ENCODE results near the gene KXD1. TPM values are rescaled to one million over a fixed set of nuclear protein-coding genes. Genes with fewer than 3 reads are reported as not detected.
A peak's percentile ranks its signal among the peaks of the same experiment; 100 is the strongest.
"Not testable (repeated sequence)": the region's sequence is repeated elsewhere in the genome, so short reads cannot be mapped to it uniquely, and the experiment has no call there.

Gene KXD1
- total and polyA plus RNA-seq, 4 experiments from 2014 or later, result 88.8 to 95.6 (median 94.8) TPM

DNA sequence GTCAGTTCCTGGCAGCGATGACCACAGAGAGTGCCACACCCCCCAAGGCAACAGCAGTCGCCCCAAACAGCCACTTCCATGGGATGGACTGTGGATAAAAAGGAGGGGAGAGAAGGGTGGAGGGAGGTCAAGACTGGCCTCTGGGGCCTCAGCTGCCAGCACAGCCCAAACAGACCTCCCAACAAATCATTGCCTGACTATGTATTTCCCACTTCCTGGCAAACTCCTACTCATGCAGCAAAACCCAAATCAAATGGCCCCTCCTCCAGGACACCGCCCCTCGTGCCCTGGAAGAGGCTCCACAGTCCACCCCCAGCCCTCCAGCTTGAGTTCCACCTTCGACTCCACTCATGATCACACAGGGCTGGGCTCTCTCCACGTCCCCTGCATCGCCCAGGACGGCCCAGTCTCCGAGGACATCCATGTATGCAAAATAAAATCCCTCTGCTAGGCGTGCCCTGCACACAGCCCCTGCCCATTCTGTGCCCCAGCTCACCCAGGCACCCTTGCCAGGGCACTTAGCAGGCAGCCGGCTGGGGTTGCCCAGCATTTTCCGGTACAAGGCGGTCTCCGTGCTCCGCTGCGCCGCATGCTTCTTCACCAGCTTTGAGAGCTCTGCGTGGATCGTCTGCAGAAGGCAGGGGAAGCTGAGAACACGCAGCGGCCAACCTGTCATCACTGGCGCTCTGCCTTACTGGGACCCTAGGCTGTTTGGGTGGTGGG, 25.3 kb upstream of the KXD1 start:
- Mint-ChIP-seq H3K9me3 (peaks cover 0 to 1% (median 0%) of the 10 kb centered on the region in 8 donors), H3K4me3 (no peak overlapping the region), H3K4me1 (peaks cover 0 to 5% (median 1%) of the 10 kb centered on the region in 4 donors), H3K36me3 (peaks cover 16 to 26% of the 10 kb centered on the region in 2 donors), H3K27me3 (no peaks in the 10 kb centered on the region), H3K27ac (no peak overlapping the region)
- Histone ChIP-seq H3K36me3 (ENCODE audit: insufficient read depth, low read length) (peaks cover 26% of the 10 kb centered on the region), H3K27ac (ENCODE audit: low read depth, low read length) (no peak overlapping the region), H3K9me3 (ENCODE audit: control insufficient read depth in 1 of 2, low read length in 2 of 2) (no peaks in the 10 kb centered on the region), H3K4me3 (ENCODE audit: low read length in 2 of 2) (no peak overlapping the region), H3K27me3 (ENCODE audit: insufficient read depth, low read length) (no peaks in the 10 kb centered on the region), H3K4me1 (ENCODE audit: insufficient read depth, low read length) (no peaks in the 10 kb centered on the region)
- ChIA-PET CTCF (ENCODE audit: partially characterized antibody) (interaction anchor here (1.1 kb wide), 1 partner anchor 13 kb away, joined by 3 read pairs; no protein-coding TSS in a partner anchor), POLR2A (ENCODE audit: partially characterized antibody) (interaction anchor here (1.3 to 1.8 kb wide), 2 partner anchors 10 to 12 kb away, joined by 3 to 4 read pairs; no protein-coding TSS in a partner anchor)
- intact Hi-C loops (cut with micrococcal nuclease), result no loop called here
- no peak for DNase-seq

DNA sequence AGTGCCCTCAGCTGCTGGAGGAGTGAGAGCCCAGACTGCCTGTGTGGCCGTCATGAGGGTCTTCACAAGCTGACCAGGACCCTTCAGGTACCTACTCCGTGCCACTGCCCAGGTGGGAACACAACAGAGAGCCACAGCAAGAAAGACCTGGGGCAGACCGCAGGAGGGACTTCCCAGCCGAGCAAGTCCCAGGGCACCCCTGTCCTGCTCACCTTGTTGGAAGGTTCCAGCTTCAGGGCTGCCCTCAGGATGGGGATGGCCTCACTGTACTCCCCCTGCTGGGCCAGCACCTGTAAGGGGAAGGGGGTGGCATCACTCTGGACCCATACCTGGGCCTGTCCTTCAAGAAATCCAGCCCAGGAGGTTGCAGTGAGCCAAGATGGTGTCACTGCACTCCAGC, 24.6 kb upstream of the KXD1 start:
- H3K4me1 Mint-ChIP-seq, result peaks cover 0 to 5% (median 1%) of the 10 kb centered on the region in 4 donors
- no peak for DNase-seq
- H3K36me3 ChIP-seq (ENCODE audit: insufficient read depth, low read length), result peaks cover 33% of the 10 kb centered on the region
- H3K9me3 ChIP-seq (ENCODE audit: control insufficient read depth in 1 of 2, low read length in 2 of 2), result no peaks in the 10 kb centered on the region
- H3K27me3 Mint-ChIP-seq, result no peaks in the 10 kb centered on the region
- no peak overlapping the region for H3K4me3 Mint-ChIP-seq
- peaks cover 19 to 31% of the 10 kb centered on the region in 2 donors for H3K36me3 Mint-ChIP-seq
- no peak overlapping the region for H3K27ac ChIP-seq (ENCODE audit: low read depth, low read length)
- ChIA-PET POLR2A (ENCODE audit: partially characterized antibody) (interaction anchor here (0.9 to 1.8 kb wide), 2 partner anchors 11 to 55 kb away, joined by 3 to 4 read pairs; partner anchors contain the start of gene REX1BD), CTCF (ENCODE audit: partially characterized antibody) (interaction anchor here (1.1 kb wide), 1 partner anchor 13 kb away, joined by 3 read pairs; no protein-coding TSS in a partner anchor)
- H3K4me3 ChIP-seq (ENCODE audit: low read length in 2 of 2), result no peak overlapping the region
- no peak overlapping the region for H3K27ac Mint-ChIP-seq
- H3K9me3 Mint-ChIP-seq, result peaks cover 0 to 1% (median 0%) of the 10 kb centered on the region in 8 donors
- no peaks in the 10 kb centered on the region for H3K27me3 ChIP-seq (ENCODE audit: insufficient read depth, low read length)
- no peaks in the 10 kb centered on the region for H3K4me1 ChIP-seq (ENCODE audit: insufficient read depth, low read length)
- intact Hi-C loops (cut with micrococcal nuclease), result no loop called here

DNA sequence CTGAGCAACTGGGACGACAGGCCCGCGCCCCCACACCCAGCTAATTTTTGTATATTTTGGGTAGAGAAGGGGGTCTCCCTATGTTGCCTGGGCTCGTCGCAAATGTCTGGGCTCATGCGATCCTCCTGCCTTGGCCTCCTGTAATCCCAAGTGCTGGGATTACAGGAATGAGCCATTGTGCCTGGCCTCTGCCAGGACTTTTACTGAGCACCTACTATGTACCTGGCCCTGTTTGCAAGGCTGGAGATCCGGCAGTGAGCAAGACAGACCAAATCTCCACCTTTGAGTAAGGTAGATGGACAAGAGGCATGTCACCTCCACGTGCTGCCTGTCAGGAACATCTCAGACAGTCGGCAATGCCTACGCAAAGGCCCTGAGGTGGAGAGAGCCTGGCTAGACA, 21.2 kb upstream of the KXD1 start:
- ChIA-PET POLR2A (ENCODE audit: partially characterized antibody) (no interaction called here), CTCF (ENCODE audit: partially characterized antibody) (interaction anchor here (3.1 kb wide), 1 partner anchor 16 kb away, joined by 8 read pairs; no protein-coding TSS in a partner anchor)
- H3K27me3 Mint-ChIP-seq, result no peaks in the 10 kb centered on the region
- H3K36me3 Mint-ChIP-seq, result peaks cover 16 to 40% of the 10 kb centered on the region in 2 donors
- intact Hi-C loops (cut with micrococcal nuclease), result no loop called here
- H3K27me3 ChIP-seq (ENCODE audit: insufficient read depth, low read length), result no peaks in the 10 kb centered on the region
- H3K9me3 Mint-ChIP-seq, result peaks cover 0 to 1% (median 0%) of the 10 kb centered on the region in 8 donors
- H3K27ac ChIP-seq (ENCODE audit: low read depth, low read length), result no peak overlapping the region
- DNase-seq, result no peak
- peaks cover 4 to 12% (median 6%) of the 10 kb centered on the region in 4 donors for H3K4me1 Mint-ChIP-seq
- no peaks in the 10 kb centered on the region for H3K9me3 ChIP-seq (ENCODE audit: control insufficient read depth in 1 of 2, low read length in 2 of 2)
- H3K27ac Mint-ChIP-seq, result peak overlapping the region in 3 of 7 donors; percentile 7 to 34 (median 30)
- H3K36me3 ChIP-seq (ENCODE audit: insufficient read depth, low read length), result peaks cover 54% of the 10 kb centered on the region
- H3K4me1 ChIP-seq (ENCODE audit: insufficient read depth, low read length), result peaks cover 3% of the 10 kb centered on the region
- no peak overlapping the region for H3K4me3 ChIP-seq (ENCODE audit: low read length in 2 of 2)
- no peak overlapping the region for H3K4me3 Mint-ChIP-seq

DNA sequence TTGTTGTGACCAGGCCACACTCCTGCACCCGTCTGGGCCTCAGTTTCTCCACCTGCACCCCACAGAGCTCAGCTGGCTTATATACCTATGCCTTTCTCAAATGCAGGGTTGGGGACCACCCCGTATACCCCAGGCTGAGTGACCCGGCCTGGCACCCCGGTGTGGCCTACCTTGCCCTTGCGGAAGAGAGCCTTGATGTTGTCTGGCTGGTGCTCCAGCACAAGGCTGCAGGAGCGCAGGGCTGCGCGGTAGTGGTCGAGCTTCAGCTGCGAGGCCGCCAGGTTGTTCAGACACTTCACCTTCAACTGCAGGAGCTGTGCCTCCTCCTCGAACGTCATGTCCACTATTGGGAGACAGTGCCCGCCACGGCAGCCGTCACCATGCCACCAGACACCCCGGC, 20.2 kb upstream of the KXD1 start:
- Histone ChIP-seq H3K4me3 (ENCODE audit: low read length in 2 of 2) (no peak overlapping the region), H3K4me1 (ENCODE audit: insufficient read depth, low read length) (peaks cover 13% of the 10 kb centered on the region), H3K27ac (ENCODE audit: low read depth, low read length) (no peak overlapping the region), H3K9me3 (ENCODE audit: control insufficient read depth in 1 of 2, low read length in 2 of 2) (no peaks in the 10 kb centered on the region), H3K27me3 (ENCODE audit: insufficient read depth, low read length) (no peaks in the 10 kb centered on the region), H3K36me3 (ENCODE audit: insufficient read depth, low read length) (peaks cover 50% of the 10 kb centered on the region)
- no peaks in the 10 kb centered on the region for H3K27me3 Mint-ChIP-seq
- no peak overlapping the region for H3K27ac Mint-ChIP-seq
- no peak for DNase-seq
- CTCF ChIA-PET (ENCODE audit: partially characterized antibody), result interaction anchor here (0.6 to 2.9 kb wide), 2 partner anchors 15 to 18 kb away, joined by 3 to 9 read pairs; no protein-coding TSS in a partner anchor
- peaks cover 16 to 44% of the 10 kb centered on the region in 2 donors for H3K36me3 Mint-ChIP-seq
- peaks cover 4 to 18% (median 11%) of the 10 kb centered on the region in 4 donors for H3K4me1 Mint-ChIP-seq
- H3K4me3 Mint-ChIP-seq, result no peak overlapping the region
- H3K9me3 Mint-ChIP-seq, result no peaks in the 10 kb centered on the region
- POLR2A ChIA-PET (ENCODE audit: partially characterized antibody), result interaction anchor here (1.6 to 2.6 kb wide), 3 partner anchors 16 to 34 kb away, joined by 4 to 13 read pairs (median 4); partner anchors contain the start of genes ELL, KXD1 and UBA52
- intact Hi-C loops (cut with micrococcal nuclease), result no loop called here

DNA sequence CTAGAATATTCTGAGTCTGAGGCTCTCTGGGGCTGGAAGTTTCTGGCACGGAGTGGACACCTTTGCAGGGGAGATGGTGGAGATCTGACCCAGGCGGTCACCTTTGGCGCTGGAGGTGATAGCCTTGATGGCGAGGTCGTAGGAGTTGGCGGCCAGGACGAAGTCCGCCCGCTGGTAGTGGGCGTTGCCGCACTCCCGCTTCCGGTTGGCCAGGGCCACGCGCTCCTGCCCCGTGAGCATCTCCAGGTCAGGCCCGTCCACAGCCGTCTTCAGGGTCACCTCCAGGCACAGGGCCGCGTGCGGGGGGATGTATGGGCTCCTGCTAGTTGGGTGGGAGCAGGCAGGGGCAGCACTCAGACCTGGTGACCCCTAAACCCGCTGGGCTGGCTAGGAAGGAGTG, 19.6 kb upstream of the KXD1 start:
- POLR2A ChIA-PET (ENCODE audit: partially characterized antibody), result interaction anchor here (1.6 to 2.6 kb wide), 3 partner anchors 16 to 33 kb away, joined by 4 to 13 read pairs (median 4); partner anchors contain the start of genes ELL, KXD1 and UBA52
- H3K36me3 ChIP-seq (ENCODE audit: insufficient read depth, low read length), result peaks cover 44% of the 10 kb centered on the region

DNA sequence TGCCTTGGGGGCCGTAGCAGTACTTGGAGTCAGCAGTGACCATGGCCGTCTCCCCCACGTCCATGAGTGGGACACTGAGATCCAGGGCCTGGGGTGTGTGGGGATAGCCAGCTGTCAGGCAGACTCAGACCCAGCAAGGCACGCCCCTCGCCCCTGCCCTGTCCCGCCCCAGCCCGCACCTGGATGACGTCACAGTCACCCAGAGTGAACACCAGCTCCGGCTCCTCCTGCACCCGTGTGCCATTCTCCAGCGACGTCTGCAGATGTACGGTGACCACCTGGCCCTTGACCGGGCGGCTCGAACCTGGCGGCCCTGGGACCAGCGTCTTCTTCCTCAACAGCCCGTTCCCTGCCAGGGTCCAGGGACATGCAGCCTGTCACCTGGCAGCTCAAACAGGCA, 18.3 kb upstream of the KXD1 start:
- ChIA-PET CTCF (ENCODE audit: partially characterized antibody) (interaction anchor here (1.8 to 2.9 kb wide), 2 partner anchors 16 to 20 kb away, joined by 5 to 9 read pairs; no protein-coding TSS in a partner anchor), POLR2A (ENCODE audit: partially characterized antibody) (interaction anchor here (2.6 kb wide), 1 partner anchor 19 kb away, joined by 13 read pairs; the partner anchor contains the start of gene KXD1)
- H3K27ac ChIP-seq (ENCODE audit: low read depth, low read length), result no peak overlapping the region
- Mint-ChIP-seq H3K36me3 (peaks cover 15 to 42% of the 10 kb centered on the region in 2 donors), H3K4me1 (peaks cover 8 to 30% (median 19%) of the 10 kb centered on the region in 4 donors), H3K27me3 (no peaks in the 10 kb centered on the region), H3K9me3 (no peaks in the 10 kb centered on the region), H3K27ac (peak overlapping the region in 1 of 7 donors; percentile 77), H3K4me3 (no peak overlapping the region)
- no peak for DNase-seq
- peaks cover 21% of the 10 kb centered on the region for H3K4me1 ChIP-seq (ENCODE audit: insufficient read depth, low read length)
- intact Hi-C loops (cut with micrococcal nuclease), result no loop called here
- no peaks in the 10 kb centered on the region for H3K9me3 ChIP-seq (ENCODE audit: control insufficient read depth in 1 of 2, low read length in 2 of 2)
- H3K4me3 ChIP-seq (ENCODE audit: low read length in 2 of 2), result no peak overlapping the region
- peaks cover 43% of the 10 kb centered on the region for H3K36me3 ChIP-seq (ENCODE audit: insufficient read depth, low read length)
- no peaks in the 10 kb centered on the region for H3K27me3 ChIP-seq (ENCODE audit: insufficient read depth, low read length)

More for the DNA sequence above, 19.6 kb upstream of the KXD1 start:
- intact Hi-C loops (cut with micrococcal nuclease), result no loop called here
- peak overlapping the region in 1 of 8 donors; percentile 11 for H3K4me3 Mint-ChIP-seq
- Histone ChIP-seq H3K27ac (ENCODE audit: low read depth, low read length) (no peak overlapping the region), H3K9me3 (ENCODE audit: control insufficient read depth in 1 of 2, low read length in 2 of 2) (no peaks in the 10 kb centered on the region), H3K4me3 (ENCODE audit: low read length in 2 of 2) (no peak overlapping the region), H3K27me3 (ENCODE audit: insufficient read depth, low read length) (no peaks in the 10 kb centered on the region), H3K4me1 (ENCODE audit: insufficient read depth, low read length) (peaks cover 14% of the 10 kb centered on the region)
- no peaks in the 10 kb centered on the region for H3K27me3 Mint-ChIP-seq
- H3K4me1 Mint-ChIP-seq, result peaks cover 4 to 22% (median 12%) of the 10 kb centered on the region in 4 donors
- peaks cover 16 to 41% of the 10 kb centered on the region in 2 donors for H3K36me3 Mint-ChIP-seq
- CTCF ChIA-PET (ENCODE audit: partially characterized antibody), result interaction anchor here (1.8 to 2.9 kb wide), 2 partner anchors 15 to 19 kb away, joined by 5 to 9 read pairs; no protein-coding TSS in a partner anchor
- H3K27ac Mint-ChIP-seq, result peak overlapping the region in 1 of 7 donors; percentile 42
- H3K9me3 Mint-ChIP-seq, result no peaks in the 10 kb centered on the region
- no peak for DNase-seq

DNA sequence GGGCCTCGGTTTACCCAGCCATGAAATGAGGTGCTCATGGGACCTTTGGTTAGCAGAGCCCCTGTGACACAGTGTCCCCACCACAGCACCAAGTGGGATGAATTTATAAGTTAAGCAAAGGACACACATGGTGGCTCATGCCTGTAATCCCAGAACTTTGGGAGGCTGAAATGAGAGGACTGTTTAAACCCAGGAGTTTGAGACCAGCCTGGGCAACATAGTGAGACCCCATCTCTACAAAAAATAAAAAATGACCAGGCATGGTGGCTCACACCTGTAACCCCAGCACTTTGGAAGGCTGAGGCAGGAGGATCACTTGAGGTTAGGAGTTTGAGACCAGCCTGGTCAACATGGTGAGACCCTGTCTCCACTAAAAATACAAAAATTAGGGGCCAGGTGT, 17.5 kb upstream of the KXD1 start:
- H3K27ac Mint-ChIP-seq, result peak overlapping the region in 2 of 7 donors; percentile 8 to 37
- POLR2A ChIA-PET (ENCODE audit: partially characterized antibody), result interaction anchor here (0.7 to 2.6 kb wide), 2 partner anchors 18 to 73 kb away, joined by 3 to 13 read pairs; partner anchors contain the start of gene KXD1
- peak overlapping the region in 1 of 8 donors; percentile 9 for H3K4me3 Mint-ChIP-seq
- H3K4me1 Mint-ChIP-seq, result peaks cover 8 to 35% (median 23%) of the 10 kb centered on the region in 4 donors
- not testable (repeated sequence) for H3K27me3 ChIP-seq (ENCODE audit: insufficient read depth, low read length); H3K27me3 Mint-ChIP-seq; H3K9me3 ChIP-seq (ENCODE audit: control insufficient read depth in 1 of 2, low read length in 2 of 2); H3K9me3 Mint-ChIP-seq; H3K27ac ChIP-seq (ENCODE audit: low read depth, low read length); DNase-seq; H3K4me3 ChIP-seq (ENCODE audit: low read length in 2 of 2)
- peaks cover 25% of the 10 kb centered on the region for H3K4me1 ChIP-seq (ENCODE audit: insufficient read depth, low read length)
- intact Hi-C loops (cut with micrococcal nuclease), result loop anchor here (5.0 kb wide), 1 partner anchor 97 kb away; the partner anchor contains the start of gene KLHL26
- CTCF ChIA-PET (ENCODE audit: partially characterized antibody), result interaction anchor here (1.8 kb wide), 1 partner anchor 17 kb away, joined by 5 read pairs; no protein-coding TSS in a partner anchor
- peaks cover 12 to 41% of the 10 kb centered on the region in 2 donors for H3K36me3 Mint-ChIP-seq
- peaks cover 43% of the 10 kb centered on the region for H3K36me3 ChIP-seq (ENCODE audit: insufficient read depth, low read length)
